BJ (cell line): ENCODE measurements around the gene IGFBP2. TPM values are rescaled to one million over a fixed set of nuclear protein-coding genes. Genes with fewer than 3 reads are reported as not detected.

Source experiments
- CTCF ChIA-PET: fragments of 350-600 bp; formaldehyde crosslinking; extraction: SDS; loops from one replicate; lab custom pipeline; 2021; ENCODE audit warnings: antibody characterized with exemption, inconsistent platforms; lab: Yijun Ruan, JAX
- POLR2A ChIA-PET: fragments of 300-600 bp; sonication (Branson Sonifier 250); formaldehyde crosslinking; extraction: SDS; loops from one replicate; lab custom pipeline; 2021; ENCODE audit warnings: antibody characterized with exemption; lab: Charles Lee
- DNase-seq: peaks from one replicate; pipeline ENCODE4 v3.0.0-alpha.2; 2011; ENCODE audit warnings: low read depth
- H3K27me3 ChIP-seq: 2 replicates; pipeline ENCODE4 v1.6.0; 2011; ENCODE audit warnings: low read length; ENCODE audit not compliant: control insufficient read depth, insufficient read depth
- H3K36me3 ChIP-seq: 2 replicates; pipeline ENCODE4 v1.5.1; 2011; ENCODE audit warnings: low read length; ENCODE audit not compliant: control insufficient read depth, insufficient read depth
- H3K4me3 ChIP-seq: 2 replicates; pipeline ENCODE4 v1.5.1; 2011; ENCODE audit warnings: low read depth, mild to moderate bottlenecking, control low read depth, low read length
- CTCF ChIP-seq: IDR thresholded peaks from 2 replicates; pipeline ENCODE4 v1.5.1; 2011; ENCODE audit warnings: low read depth, mild to moderate bottlenecking, control low read depth, inconsistent platforms, low read length, moderate library complexity; ENCODE audit not compliant: insufficient read depth
- polyA plus RNA-seq: library from polyadenylated mRNA; depleted of rRNA; stranded (reverse); fragments of >200 nt; gene quantifications from 2 replicates; pipeline ENCODE4 v1.2.3, GENCODE V29; 2011

IGFBP2 gene
- polyA plus RNA-seq, 1 experiment, result 142 TPM

GRCh38 chr2:216665717-216666116 lies 32.5 kb downstream of the IGFBP2 start:
- no peak for TF ChIP-seq CTCF
- ChIA-PET POLR2A (interaction anchor here (0.6 kb wide), 1 partner anchor 159 kb away, joined by 3 read pairs; no protein-coding TSS in a partner anchor), CTCF (interaction anchor here (0.6 to 23.2 kb wide), 17 partner anchors 9 to 633 kb away, joined by 3 to 531 read pairs (median 4); partner anchors contain the start of gene XRCC5)

GRCh38 chr2:216666461-216667233 lies 33.4 kb downstream of the IGFBP2 start:
- Histone ChIP-seq H3K36me3 (no peaks in the 10 kb centered on the region), H3K27me3 (no peaks in the 10 kb centered on the region; the same call in 1 of the 2 replicates), H3K4me3 (no peak overlapping the region)
- POLR2A ChIA-PET, result no interaction called here
- peak; percentile 97 for TF ChIP-seq CTCF
- DNase-seq, result no peak
- CTCF ChIA-PET, result interaction anchor here (0.6 to 23.2 kb wide), 24 partner anchors 8 to 634 kb away, joined by 3 to 531 read pairs (median 4); partner anchors contain the start of genes RPL37A and XRCC5

More at GRCh38 chr2:216665717-216666116, 32.5 kb downstream of the IGFBP2 start:
- DNase-seq, result no peak
- H3K36me3 ChIP-seq, result no peaks in the 10 kb centered on the region
- no peaks in the 10 kb centered on the region; the same call in 1 of the 2 replicates for H3K27me3 ChIP-seq
- H3K4me3 ChIP-seq, result no peak overlapping the region

- no peak for TF ChIP-seq CTCF
- H3K4me3 ChIP-seq, result no peak overlapping the region
- ChIA-PET POLR2A (no interaction called here), CTCF (interaction anchor here (1.0 to 23.2 kb wide), 2 partner anchors 149 to 1086 kb away, joined by 3 to 531 read pairs; no protein-coding TSS in a partner anchor)
- DNase-seq, result no peak
- no peaks in the 10 kb centered on the region; the same call in 1 of the 2 replicates for H3K27me3 ChIP-seq
- peaks cover 13% of the 10 kb centered on the region for H3K36me3 ChIP-seq
Observed at GRCh38 chr2:216670266-216671080, 37.3 kb downstream of the IGFBP2 start.

GRCh38 chr2:216671081-216671411 lies 37.8 kb downstream of the IGFBP2 start:
- no peak for TF ChIP-seq CTCF
- ChIA-PET POLR2A (no interaction called here), CTCF (interaction anchor here (23.2 kb wide), 1 partner anchor 149 kb away, joined by 531 read pairs; no protein-coding TSS in a partner anchor)
- Histone ChIP-seq H3K4me3 (no peak overlapping the region), H3K27me3 (no peaks in the 10 kb centered on the region; the same call in 1 of the 2 replicates), H3K36me3 (peaks cover 14% of the 10 kb centered on the region)
- DNase-seq, result no peak
